Skeletal muscle tissue (tissue), 4 donors: ENCODE data around the gene SFSWAP. TPM values are rescaled to one million over a fixed set of nuclear protein-coding genes. Genes with fewer than 3 reads are reported as not detected.

Experiments
- H3K27ac ChIP-seq: one replicate; pipeline ENCODE4 v1.7.0; 2013; ENCODE audit warnings: mild to moderate bottlenecking, low read depth, low read length, inconsistent platforms
- H3K27me3 ChIP-seq, 3 donors: one replicate each; pipeline ENCODE4 v1.7.0; 2013; ENCODE audit warnings: low read length in 3 of 3; ENCODE audit not compliant: control insufficient read depth in 3 of 3, insufficient read depth in 3 of 3
- H3K36me3 ChIP-seq, 3 donors: one replicate each; pipeline ENCODE4 v1.7.0; 2013; ENCODE audit warnings: low read length in 3 of 3; ENCODE audit not compliant: control insufficient read depth in 3 of 3, insufficient read depth in 3 of 3
- H3K4me1 ChIP-seq, 3 donors: one replicate each; pipeline ENCODE4 v1.7.0; 2013; ENCODE audit warnings: low read length in 3 of 3, mild to moderate bottlenecking in 3 of 3; ENCODE audit not compliant: control insufficient read depth in 3 of 3, insufficient read depth in 3 of 3
- H3K4me3 ChIP-seq, 3 donors: one replicate each; pipeline ENCODE4 v1.7.0; 2013; ENCODE audit warnings: low read length in 3 of 3
- H3K9ac ChIP-seq, 3 donors: one replicate each; pipeline ENCODE4 v1.7.0; 2013; ENCODE audit warnings: low read length in 3 of 3, mild to moderate bottlenecking in 3 of 3, moderate library complexity in 2 of 3, low read depth in 1 of 3
- H3K9me3 ChIP-seq, 3 donors: one replicate each; pipeline ENCODE4 v1.7.0; 2013; ENCODE audit warnings: low read length in 3 of 3; ENCODE audit not compliant: control insufficient read depth in 3 of 3
- total RNA-seq: library from RNA; depleted of rRNA; stranded (reverse); fragments of >200 nt; gene quantifications from one replicate; pipeline ENCODE4 v1.2.3, GENCODE V29; 2014
- donor health status: Osteomylitis.

SFSWAP gene
- total RNA-seq, 1 donor from 2014 or later: 17.7 TPM

GRCh38 chr12:131688131-131688844 is 22.6 kb upstream of the SFSWAP start:
- Histone ChIP-seq H3K4me3 (no peak overlapping the region), H3K27ac (no peak overlapping the region), H3K27me3 (peaks cover 15 to 31% (median 27%) of the 10 kb centered on the region in 3 donors), H3K36me3 (no peaks in the 10 kb centered on the region), H3K4me1 (no peaks in the 10 kb centered on the region), H3K9ac (no peak overlapping the region), H3K9me3 (no peaks in the 10 kb centered on the region)

GRCh38 chr12:131688845-131689154 is 22.1 kb upstream of the SFSWAP start:
- H3K9me3 ChIP-seq: no peaks in the 10 kb centered on the region
- H3K27me3 ChIP-seq: peaks cover 15 to 35% (median 28%) of the 10 kb centered on the region in 3 donors
- H3K27ac ChIP-seq: no peak overlapping the region
- no peak overlapping the region for H3K9ac ChIP-seq
- H3K4me3 ChIP-seq: no peak overlapping the region
- H3K36me3 ChIP-seq: no peaks in the 10 kb centered on the region
- no peaks in the 10 kb centered on the region for H3K4me1 ChIP-seq

- Histone ChIP-seq H3K9me3 (no peaks in the 10 kb centered on the region), H3K27ac (no peak overlapping the region), H3K4me1 (no peaks in the 10 kb centered on the region), H3K36me3 (no peaks in the 10 kb centered on the region), H3K9ac (no peak overlapping the region), H3K4me3 (no peak overlapping the region), H3K27me3 (peaks cover 15 to 41% (median 35%) of the 10 kb centered on the region in 3 donors)
Observed at GRCh38 chr12:131690320-131690719, 20.6 kb upstream of the SFSWAP start.

GRCh38 chr12:131692431-131692830 is 18.5 kb upstream of the SFSWAP start:
- H3K36me3 ChIP-seq: no peaks in the 10 kb centered on the region
- H3K9me3 ChIP-seq: no peaks in the 10 kb centered on the region
- H3K27me3 ChIP-seq: peaks cover 15 to 38% (median 35%) of the 10 kb centered on the region in 3 donors
- H3K4me1 ChIP-seq: no peaks in the 10 kb centered on the region
- H3K27ac ChIP-seq: no peak overlapping the region
- H3K9ac ChIP-seq: no peak overlapping the region
- no peak overlapping the region for H3K4me3 ChIP-seq

- peaks cover 10 to 37% (median 30%) of the 10 kb centered on the region in 3 donors for H3K27me3 ChIP-seq
Observed at GRCh38 chr12:131693149-131693548, 17.7 kb upstream of the SFSWAP start.

GRCh38 chr12:131694116-131694838 is 16.6 kb upstream of the SFSWAP start:
- no peaks in the 10 kb centered on the region for H3K9me3 ChIP-seq
- H3K27me3 ChIP-seq: peaks cover 9 to 38% (median 30%) of the 10 kb centered on the region in 3 donors
- no peak overlapping the region for H3K9ac ChIP-seq
- H3K4me1 ChIP-seq: no peaks in the 10 kb centered on the region
- no peak overlapping the region for H3K27ac ChIP-seq
- H3K36me3 ChIP-seq: no peaks in the 10 kb centered on the region
- no peak overlapping the region for H3K4me3 ChIP-seq

More at GRCh38 chr12:131693149-131693548, 17.7 kb upstream of the SFSWAP start:
- Histone ChIP-seq H3K36me3 (no peaks in the 10 kb centered on the region), H3K4me3 (no peak overlapping the region), H3K9me3 (no peaks in the 10 kb centered on the region), H3K9ac (no peak overlapping the region), H3K4me1 (no peaks in the 10 kb centered on the region), H3K27ac (no peak overlapping the region)

- Histone ChIP-seq H3K4me1 (no peaks in the 10 kb centered on the region), H3K9me3 (no peaks in the 10 kb centered on the region), H3K27ac (no peak overlapping the region), H3K4me3 (no peak overlapping the region), H3K9ac (no peak overlapping the region), H3K36me3 (no peaks in the 10 kb centered on the region), H3K27me3 (peaks cover 0 to 30% (median 22%) of the 10 kb centered on the region in 3 donors)
Observed at GRCh38 chr12:131695968-131696367, 14.9 kb upstream of the SFSWAP start.

GRCh38 chr12:131698286-131698685 is 12.6 kb upstream of the SFSWAP start:
- no peak overlapping the region for H3K4me3 ChIP-seq
- no peaks in the 10 kb centered on the region for H3K36me3 ChIP-seq
- H3K9me3 ChIP-seq: peaks cover 0 to 10% (median 4%) of the 10 kb centered on the region in 3 donors
- no peak overlapping the region for H3K27ac ChIP-seq
- H3K9ac ChIP-seq: no peak overlapping the region
- peaks cover 0 to 22% (median 14%) of the 10 kb centered on the region in 3 donors for H3K27me3 ChIP-seq
- H3K4me1 ChIP-seq: no peaks in the 10 kb centered on the region

- Histone ChIP-seq H3K9me3 (peaks cover 0 to 11% (median 7%) of the 10 kb centered on the region in 3 donors), H3K4me1 (no peaks in the 10 kb centered on the region), H3K36me3 (no peaks in the 10 kb centered on the region), H3K4me3 (no peak overlapping the region), H3K27me3 (peaks cover 0 to 13% (median 3%) of the 10 kb centered on the region in 3 donors), H3K9ac (no peak overlapping the region), H3K27ac (no peak overlapping the region)
Observed at GRCh38 chr12:131699434-131699833, 11.5 kb upstream of the SFSWAP start.

GRCh38 chr12:131700271-131700670 is 10.6 kb upstream of the SFSWAP start:
- no peak overlapping the region for H3K27ac ChIP-seq
- no peak overlapping the region for H3K9ac ChIP-seq
- H3K4me1 ChIP-seq: no peaks in the 10 kb centered on the region
- no peaks in the 10 kb centered on the region for H3K36me3 ChIP-seq
- H3K9me3 ChIP-seq: peaks cover 0 to 11% (median 7%) of the 10 kb centered on the region in 3 donors
- no peak overlapping the region for H3K4me3 ChIP-seq
- H3K27me3 ChIP-seq: peaks cover 0 to 12% (median 2%) of the 10 kb centered on the region in 3 donors
